Myocyte (in vitro differentiated cells): ENCODE results near the gene CREBBP. TPM values are rescaled to one million over a fixed set of nuclear protein-coding genes. Genes with fewer than 3 reads are reported as not detected.
"Not testable (repeated sequence)": the region's sequence is repeated elsewhere in the genome, so short reads cannot be mapped to it uniquely, and the experiment has no call there.

ENCODE experiments used
- DNase-seq: peaks from one replicate; pipeline ENCODE4 v3.0.0-alpha.2; 2012; ENCODE audit warnings: low read depth
- polyA plus RNA-seq: library from polyadenylated mRNA; unstranded; fragments of >200 nt; gene quantifications from one replicate; pipeline ENCODE4 v1.2.1, GENCODE V29; 2012; ENCODE audit warnings: missing spikeins
- total RNA-seq: library from RNA; depleted of rRNA; stranded (reverse); fragments of >200 nt; gene quantifications from 2 replicates; pipeline ENCODE4 v1.2.3, GENCODE V29; 2014

The CREBBP gene
- 15.9 and 16.8 TPM in 2 replicates for total RNA-seq
- 17.7 TPM for polyA plus RNA-seq

DNA sequence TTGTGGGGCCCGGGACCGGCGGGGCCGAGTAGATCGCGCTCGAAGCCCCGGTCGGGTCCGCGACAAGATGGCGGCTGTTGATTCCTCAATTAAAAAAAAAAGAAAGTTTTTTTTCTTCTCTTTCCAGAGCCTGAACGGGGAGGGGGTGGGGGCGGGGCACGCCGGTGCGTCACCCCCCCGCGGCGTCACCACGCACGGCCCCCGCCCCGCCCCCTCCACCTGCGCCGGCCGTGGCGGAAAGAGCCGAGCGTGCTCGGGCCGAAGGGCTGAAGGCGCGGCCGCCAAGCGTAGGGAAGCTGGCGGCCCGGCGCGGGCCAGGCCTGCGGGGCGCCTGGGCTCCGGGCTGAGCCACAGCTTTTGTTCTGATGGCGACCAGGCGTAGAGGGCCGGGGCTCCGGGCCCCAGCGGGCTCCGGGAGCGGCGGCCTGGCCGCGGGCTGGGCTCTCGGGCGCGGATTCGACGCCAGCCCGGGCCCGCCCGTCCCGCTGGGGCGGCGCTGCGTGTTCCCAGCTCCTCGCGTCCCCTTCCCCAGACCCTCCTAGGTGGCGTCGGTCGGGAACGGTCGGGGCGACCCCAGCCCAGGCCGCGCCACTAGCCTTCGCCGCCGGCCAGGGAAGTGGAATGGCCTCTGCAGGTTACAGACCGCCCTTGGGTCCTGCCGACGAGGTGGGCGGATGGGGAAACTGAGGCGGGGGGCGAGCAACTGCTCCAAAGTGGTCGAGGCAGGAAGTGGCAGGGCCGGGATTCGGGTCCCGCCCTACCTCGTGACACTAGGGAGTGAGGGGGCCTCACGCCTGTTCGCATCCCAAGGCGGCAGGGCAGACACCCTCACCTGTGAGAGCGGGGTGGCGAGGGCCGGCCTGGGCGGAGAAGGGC lies at the start of gene CREBBP:
TSS of gene CREBBP (minus strand) at position 91 of the 876 bp plus-strand sequence. CDS start 797 bp downstream, outside the sequence.
- DNase-seq: peak; percentile 87

DNA sequence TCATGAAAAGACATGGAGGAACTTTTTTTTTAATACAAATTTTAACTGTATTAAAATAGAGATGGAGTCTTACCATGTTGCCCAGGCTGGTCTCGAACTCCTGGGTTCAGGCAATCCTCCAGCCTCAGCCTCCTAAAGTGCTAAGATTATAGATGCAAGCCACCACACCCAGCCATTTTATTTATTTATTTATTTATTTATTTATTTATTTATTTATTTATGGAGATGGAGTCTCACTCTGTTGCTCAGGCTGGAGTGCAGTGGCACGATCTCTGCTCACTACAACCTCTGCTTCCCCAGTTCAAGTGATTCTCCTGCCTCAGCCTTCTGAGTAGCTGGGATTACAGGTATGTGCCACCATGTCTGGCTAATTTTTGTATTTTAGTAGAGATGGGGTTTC lies 46.6 kb upstream of the CREBBP start:
- not testable (repeated sequence) for DNase-seq

DNA sequence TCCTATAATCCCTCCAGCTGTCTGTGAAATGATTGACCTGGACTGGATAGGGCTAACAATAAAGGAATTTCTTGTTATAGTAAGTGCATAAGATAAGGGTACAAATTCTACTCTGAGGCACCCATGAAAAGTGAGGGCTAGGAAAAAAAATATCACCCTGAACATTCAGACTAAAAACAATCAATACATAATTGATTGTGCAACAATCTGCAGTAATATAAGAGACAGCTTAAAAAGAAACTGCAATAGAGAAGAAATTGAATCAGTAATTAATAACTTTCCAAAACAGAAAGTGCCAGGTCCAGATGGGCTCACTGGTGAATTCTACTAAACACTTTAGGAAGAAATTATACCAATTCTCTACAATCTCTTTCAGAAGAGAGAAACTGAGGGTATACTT lies 44.2 kb upstream of the CREBBP start:
- DNase-seq: no peak

DNA sequence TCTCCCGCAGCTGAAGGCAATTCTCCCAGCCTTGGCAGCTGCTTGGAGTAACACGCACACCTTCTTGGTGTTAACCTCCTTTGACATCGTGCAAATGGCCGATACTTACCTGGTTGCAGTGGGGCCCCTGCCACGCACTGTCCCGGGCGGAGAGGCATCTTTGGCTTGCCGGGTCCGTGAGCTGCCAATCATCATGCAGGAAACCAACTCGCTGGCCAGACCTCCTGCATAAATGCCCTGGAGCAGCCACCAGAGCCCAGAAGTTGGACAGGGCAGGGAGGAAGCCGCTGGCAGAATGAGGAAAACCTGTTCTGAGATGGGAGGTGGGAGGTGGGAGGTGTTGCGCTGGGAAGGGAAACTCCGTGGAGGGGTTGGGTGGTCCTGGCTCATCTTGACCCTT lies 41.7 kb upstream of the CREBBP start:
- no peak for DNase-seq

- DNase-seq: no peak
Measured at GRCh38 chr16:3920206-3920605, 39.7 kb upstream of the CREBBP start.

DNA sequence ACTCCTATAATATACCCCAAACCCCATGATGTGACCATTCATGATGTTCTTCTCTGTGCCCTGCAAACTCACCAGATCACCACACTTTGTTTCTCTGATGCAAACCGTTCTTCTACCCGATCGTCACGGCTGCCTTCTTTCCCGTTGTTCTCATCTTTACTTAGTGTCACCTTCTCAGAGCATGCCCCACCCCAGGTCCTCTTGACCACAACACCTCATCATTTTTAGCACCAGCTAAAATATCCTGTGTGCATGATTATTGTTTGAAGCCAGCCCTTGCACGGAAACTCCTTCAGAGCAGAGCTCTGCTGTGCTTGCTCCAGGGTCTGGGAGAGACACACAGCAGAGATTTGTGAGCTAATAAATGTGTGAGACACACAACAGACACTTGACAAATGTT lies 38.9 kb upstream of the CREBBP start:
- no peak for DNase-seq

GRCh38 chr16:3915426-3916260 lies 35.1 kb upstream of the CREBBP start:
- DNase-seq: no peak

- no peak for DNase-seq
Measured at GRCh38 chr16:3912897-3913296, 32.4 kb upstream of the CREBBP start.

DNA sequence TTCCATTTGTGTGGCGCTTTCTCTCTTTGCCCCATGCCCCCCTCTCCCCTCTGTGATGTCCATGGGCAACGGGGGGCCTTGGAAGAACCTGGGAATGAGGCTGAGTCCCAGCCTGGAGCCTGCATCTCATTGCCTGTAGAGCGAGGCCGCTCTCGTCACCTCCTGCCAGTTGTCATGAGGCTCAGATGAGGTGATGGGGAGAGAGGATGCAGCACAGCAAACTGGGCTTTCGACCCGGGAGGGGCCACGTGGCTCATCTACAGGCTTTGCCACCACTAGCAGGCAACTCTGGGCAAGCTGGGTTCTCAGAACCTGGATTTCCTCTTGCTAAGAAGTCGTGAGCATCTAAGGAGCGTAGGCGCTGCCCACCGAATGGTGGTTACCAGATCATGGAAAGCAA lies 31.9 kb upstream of the CREBBP start:
- no peak for DNase-seq

DNA sequence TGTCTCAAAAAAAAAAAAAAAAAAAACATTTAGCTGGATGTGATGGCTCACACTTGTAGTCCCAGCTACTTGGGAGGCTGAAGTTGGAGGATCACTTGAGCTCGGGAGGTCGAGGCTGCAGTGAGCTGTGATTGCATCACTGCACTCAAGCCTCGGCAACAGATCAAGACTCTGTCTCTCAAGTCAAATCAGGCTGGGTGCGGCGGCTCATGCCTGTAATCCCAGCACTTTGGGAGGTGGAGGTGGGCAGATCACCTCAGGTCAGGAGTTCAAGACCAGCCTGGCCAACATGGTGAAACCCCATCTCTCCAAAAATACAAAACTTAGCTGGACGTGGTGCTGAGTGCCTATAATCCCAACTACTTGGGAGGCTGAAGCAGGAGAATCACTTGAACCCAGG lies 31.2 kb upstream of the CREBBP start:
- DNase-seq: not testable (repeated sequence)

- DNase-seq: no peak
Measured at GRCh38 chr16:3909791-3910583, 29.5 kb upstream of the CREBBP start.

DNA sequence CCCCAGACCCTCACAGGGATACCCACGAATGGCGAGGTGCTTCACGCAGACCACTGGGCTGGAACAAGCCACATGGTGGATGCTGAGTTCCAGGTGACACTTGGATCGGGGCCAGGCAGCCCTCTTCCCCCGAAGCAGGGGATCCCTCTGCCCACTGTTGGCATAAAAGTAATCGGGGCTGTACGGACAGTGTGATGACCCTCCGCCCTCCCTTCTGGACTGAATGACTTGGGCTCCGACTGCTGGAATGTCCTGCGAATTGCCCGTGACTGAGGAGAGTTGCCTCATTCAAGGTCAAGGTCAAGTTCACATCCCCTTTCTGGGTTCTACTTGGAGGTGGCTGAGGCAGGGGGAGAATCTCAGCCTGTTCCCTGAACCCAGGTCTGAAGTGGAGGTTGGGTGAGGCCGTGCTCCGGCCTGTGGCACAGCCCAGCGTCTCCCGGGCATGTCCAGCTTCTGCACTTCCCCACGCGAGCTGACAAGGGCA lies 28.5 kb upstream of the CREBBP start:
- no peak for DNase-seq

DNA sequence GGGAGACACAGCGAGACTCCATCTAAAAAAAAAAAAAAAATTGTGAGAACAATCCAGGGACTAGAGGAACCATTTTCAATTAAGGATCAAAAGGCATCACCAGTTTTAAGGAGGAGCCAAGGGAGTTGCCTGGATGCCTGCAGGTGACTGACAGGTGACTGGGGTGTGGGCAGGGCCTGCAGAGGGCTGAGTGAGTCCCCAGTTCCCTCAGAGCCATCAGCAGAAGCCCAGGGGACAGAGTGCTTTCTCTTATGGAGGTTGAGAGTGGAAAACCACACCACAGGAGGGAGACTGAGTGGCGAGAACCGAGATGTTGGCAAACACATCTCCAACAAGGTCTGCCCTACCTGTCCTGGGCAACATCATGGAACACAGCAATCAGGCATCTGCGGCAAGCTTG lies 27.1 kb upstream of the CREBBP start:
- DNase-seq: no peak

- no peak for DNase-seq
Measured at GRCh38 chr16:3906363-3906762, 25.9 kb upstream of the CREBBP start.

GRCh38 chr16:3904875-3905274 lies 24.4 kb upstream of the CREBBP start:
- DNase-seq: no peak

GRCh38 chr16:3890091-3890490 lies 9.6 kb upstream of the CREBBP start:
- DNase-seq: no peak

GRCh38 chr16:3889059-3889458 lies 8.5 kb upstream of the CREBBP start:
- no peak for DNase-seq

DNA sequence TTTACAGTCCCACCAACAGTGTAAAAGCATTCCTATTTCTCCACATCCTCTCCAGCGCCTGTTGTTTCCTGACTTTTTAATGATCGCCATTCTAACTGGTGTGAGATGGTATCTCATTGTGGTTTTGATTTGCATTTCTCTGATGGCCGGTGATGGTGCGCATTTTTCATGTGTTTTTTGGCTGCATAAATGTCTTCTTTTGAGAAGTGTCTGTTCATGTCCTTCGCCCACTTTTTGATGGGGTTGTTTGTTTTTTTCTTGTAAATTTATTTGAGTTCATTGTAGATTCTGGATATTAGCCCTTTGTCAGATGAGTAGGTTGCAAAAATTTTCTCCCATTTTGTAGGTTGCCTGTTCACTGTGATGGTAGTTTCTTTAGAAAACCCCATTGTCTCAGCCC lies 5.5 kb upstream of the CREBBP start:
- DNase-seq: not testable (repeated sequence)

- no peak for DNase-seq
Measured at GRCh38 chr16:3884398-3884797, 3.9 kb upstream of the CREBBP start.

DNA sequence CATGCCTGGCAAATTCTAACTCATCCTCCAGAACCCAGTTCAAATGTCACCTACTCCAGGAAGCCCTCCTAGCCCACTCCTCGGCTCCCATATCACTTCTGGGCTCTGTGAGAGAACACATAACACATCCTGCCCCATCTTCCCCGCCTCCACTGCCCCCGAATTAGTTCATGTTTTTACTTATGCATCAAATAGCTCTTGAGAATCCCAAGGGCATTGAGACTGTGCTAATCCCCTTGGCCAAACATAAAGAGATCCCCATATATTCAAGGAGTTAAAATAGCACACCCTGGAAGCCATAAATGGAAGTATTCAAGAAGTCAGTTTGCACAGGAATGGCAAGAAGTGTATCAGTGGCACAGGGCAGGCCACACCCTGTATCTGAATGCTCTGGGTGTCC lies 2.0 kb upstream of the CREBBP start:
- no peak for DNase-seq

GRCh38 chr16:3881499-3881990 lies 1.0 kb upstream of the CREBBP start:
- no peak for DNase-seq
